K562 (cell line): ENCODE measurements around the gene CHN2. TPM values are rescaled to one million over a fixed set of nuclear protein-coding genes. Genes with fewer than 3 reads are reported as not detected.
A peak's percentile ranks its signal among the peaks of the same experiment; 100 is the strongest.

Source experiments
- ATAC-seq: fragments of 200-7000 bp; cut with Tn5 transposase; 3 replicates; pipeline ENCODE4 v1.9.1; 2020; ENCODE audit warnings: moderate library complexity
- BruUV-seq: library from RNA; stranded (reverse); fragments of 400-500 nt; replicated peaks from 2 replicates; lab custom pipeline; 2021; lab: Mats Ljungman, UMichigan
- CTCF ChIA-PET: fragments of 300-600 bp; formaldehyde crosslinking; extraction: SDS; loops from one replicate; lab custom pipeline; 2021; ENCODE audit warnings: low intra/inter-chr PET ratio; lab: Yijun Ruan, JAX
- POLR2A ChIA-PET: fragments of 300-600, 350-650 bp; sonication (Branson Sonifier 250); formaldehyde crosslinking; extraction: SDS; loops from one replicate; lab custom pipeline; 2021; ENCODE audit warnings: antibody characterized with exemption, inconsistent platforms; lab: Yijun Ruan, JAX
- DNase-seq, 4 experiments: peaks; one replicate each; pipeline versions ENCODE4 v3.0.0 to v3.0.0-alpha.2; 2011 to 2018; ENCODE audit warnings: low spot score in 3 of 4, mixed read lengths in 3 of 4; ENCODE audit errors: extremely low read depth in 1 of 4
- FAIRE-seq: peaks from 2 replicates; lab custom pipeline; 2011; peaks lifted over from hg19 to GRCh38; lab: Jason Lieb, UNC
- H2AFZ ChIP-seq: 2 replicates; pipeline ENCODE4 v1.6.0; 2011; ENCODE audit warnings: low read depth, low read length, control low read depth, inconsistent platforms
- H3K27ac ChIP-seq: fragments of 200-600 bp; 3 replicates; pipeline ENCODE4 v1.8.0; 2011; ENCODE audit warnings: low read depth, mild to moderate bottlenecking, control low read depth, inconsistent platforms, low read length, moderate library complexity, mixed read lengths; ENCODE audit errors: extremely low read depth
- H3K27me3 ChIP-seq, 2 experiments: fragments of 300-600 bp in 1 of 2; 2 replicates in 1 of 2; 3 replicates in 1 of 2; pipeline versions ENCODE4 v1.6.0 to v1.8.0; 2011; ENCODE audit warnings: inconsistent platforms in 2 of 2, low read length in 2 of 2, mild to moderate bottlenecking in 1 of 2, mixed read lengths in 1 of 2, moderate library complexity in 1 of 2; ENCODE audit not compliant: control insufficient read depth in 2 of 2, insufficient read depth in 2 of 2
- H3K36me3 ChIP-seq: fragments of 300-600 bp; 3 replicates; pipeline ENCODE4 v1.8.0; 2011; ENCODE audit warnings: mild to moderate bottlenecking, low read length, inconsistent platforms; ENCODE audit not compliant: control insufficient read depth, insufficient read depth
- H3K4me1 ChIP-seq, 2 experiments: fragments of 200-600 bp in 1 of 2; replicated peaks in 1 of 2; 2 replicates in 1 of 2; 3 replicates in 1 of 2; pipeline versions ENCODE4 v1.5.1 to v1.8.0; 2011; ENCODE audit warnings: inconsistent platforms in 2 of 2, low read length in 2 of 2, mild to moderate bottlenecking in 1 of 2, mixed read lengths in 1 of 2, moderate library complexity in 1 of 2; ENCODE audit not compliant: control insufficient read depth in 2 of 2, insufficient read depth in 2 of 2
- H3K4me2 ChIP-seq: 2 replicates; pipeline ENCODE4 v1.6.1; 2011; ENCODE audit warnings: low read length, control low read depth, inconsistent platforms, mixed read lengths; ENCODE audit not compliant: insufficient read depth
- H3K4me3 ChIP-seq: fragments of 200-600 bp; sonication (generic), shearing (Covaris generic); 2 replicates; pipeline ENCODE4 v1.5.1; 2016; ENCODE audit warnings: control low read depth, inconsistent platforms
- H3K79me2 ChIP-seq: fragments of 200-600 bp; 3 replicates; pipeline ENCODE4 v1.8.0; 2011; ENCODE audit warnings: low read length, inconsistent platforms; ENCODE audit not compliant: control insufficient read depth, insufficient read depth
- H3K9ac ChIP-seq, 2 experiments: 2 replicates each; pipeline versions ENCODE4 v1.6.0 to v1.6.1; 2011; ENCODE audit warnings: low read depth in 2 of 2, low read length in 2 of 2, control low read depth in 1 of 2, inconsistent platforms in 1 of 2, mild to moderate bottlenecking in 1 of 2, mixed read lengths in 1 of 2; ENCODE audit not compliant: insufficient read depth in 1 of 2
- H3K9me1 ChIP-seq: one replicate; pipeline ENCODE4 v1.6.0; 2011; ENCODE audit warnings: inconsistent platforms, mild to moderate bottlenecking, low read length, moderate library complexity; ENCODE audit not compliant: control insufficient read depth, insufficient read depth
- H3K9me3 ChIP-seq: replicated peaks from 2 replicates; pipeline ENCODE4 v1.5.1; 2011; ENCODE audit warnings: low read depth, low read length, inconsistent platforms; ENCODE audit not compliant: control insufficient read depth, insufficient read depth
- H4K20me1 ChIP-seq: replicated peaks from 2 replicates; pipeline ENCODE4 v1.6.1; 2011; ENCODE audit warnings: low read length, inconsistent platforms, mixed read lengths; ENCODE audit not compliant: control insufficient read depth, insufficient read depth
- ASH1L ChIP-seq: fragments of 450-650 bp; IDR thresholded peaks from 2 replicates; pipeline ENCODE4 v1.6.1; 2018; ENCODE audit warnings: borderline replicate concordance, mild to moderate bottlenecking, low read depth; ENCODE audit not compliant: partially characterized antibody
- BHLHE40 ChIP-seq: IDR thresholded peaks from 2 replicates; pipeline ENCODE4 v1.6.1; 2011; ENCODE audit warnings: low read length, improper control_type of control experiment
- DPF2 ChIP-seq: fragments of 450-650 bp; IDR thresholded peaks from 2 replicates; pipeline ENCODE4 v1.6.1; 2016
- E2F5 ChIP-seq: sonication (generic); formaldehyde crosslinking; IDR thresholded peaks from 2 replicates; pipeline ENCODE4 v1.8.0; 2022; ENCODE audit warnings: mild to moderate bottlenecking, missing genetic modification reagents
- FOXK2 ChIP-seq, 2 experiments: fragments of 450-650 bp; IDR thresholded peaks in 1 of 2; conservative IDR thresholded peaks in 1 of 2; 2 replicates each; pipeline ENCODE4 v1.6.1; 2016; ENCODE audit warnings: low read depth in 2 of 2, mild to moderate bottlenecking in 1 of 2
- MYNN ChIP-seq, 2 experiments: sonication (generic); formaldehyde crosslinking in 1 of 2; IDR thresholded peaks; 2 replicates each; pipeline versions ENCODE4 v1.5.0 to v1.6.1; 2016 to 2020; ENCODE audit warnings: antibody characterized with exemption in 1 of 2, missing genetic modification reagents in 1 of 2
- NFE2L1 ChIP-seq: fragments of 450-650 bp; IDR thresholded peaks from 2 replicates; pipeline ENCODE4 v1.6.1; 2016; ENCODE audit warnings: missing genetic modification characterization, low read depth, mild to moderate bottlenecking, missing compliant biosample characterization, moderate library complexity, borderline replicate concordance
- WHSC1 ChIP-seq: IDR thresholded peaks from one replicate; pipeline ENCODE4 v1.6.1; 2012; ENCODE audit warnings: low read length, control low read depth, inconsistent platforms
- ZNF12 ChIP-seq: sonication (generic); formaldehyde crosslinking; IDR thresholded peaks from 2 replicates; pipeline ENCODE4 v1.4.0; 2020; ENCODE audit warnings: mild to moderate bottlenecking, missing genetic modification reagents
- ZNF76 ChIP-seq: fragments of 250-450 bp; sonication (Bioruptor Pico); IDR thresholded peaks from 2 replicates; pipeline ENCODE4 v1.4.0; 2020; ENCODE audit warnings: mild to moderate bottlenecking, moderate library complexity, borderline replicate concordance
- ZZZ3 ChIP-seq: fragments of 450-650 bp; IDR thresholded peaks from 2 replicates; pipeline ENCODE4 v1.6.1; 2016; ENCODE audit warnings: antibody characterized with exemption, mild to moderate bottlenecking, moderate library complexity
- WGBS: fragments of 100-300 bp; shearing (Covaris generic); methylation state at CpG from one replicate; pipeline ENCODE4 v1.1.6; 2016; ENCODE audit warnings: low coverage, mixed read lengths; ENCODE audit not compliant: insufficient coverage; ENCODE audit errors: missing lambda C conversion rate; 5-methylcytosine and 5-hydroxymethylcytosine counted together
- in situ Hi-C: fragments of 300-500 bp; cut with MboI; formaldehyde crosslinking; loops from 4 replicates; pipeline ENCODE4 v1.15.0; 2018; ENCODE audit warnings: inconsistent platforms, mixed read lengths
- intact Hi-C: fragments of 100-400 bp; cut with micrococcal nuclease; formaldehyde crosslinking; loops from 2 replicates; pipeline ENCODE4 v1.14.2; 2022
- polyA plus RNA-seq, 8 experiments: library from polyadenylated mRNA; depleted of rRNA in 4 of 8; stranded (reverse) in 5 of 8; unstranded in 3 of 8; fragments of >200 nt; fragmentation: Nextera tagmentation in 2 of 8; fragmentation: Illumina TruSeq in 1 of 8; extraction: Ambion mirVana in 2 of 8; extraction: Trizol in 1 of 8; gene quantifications; 2 replicates each; pipeline versions ENCODE4 v1.2.1 to v1.2.3, GENCODE V29; 2011 to 2014; ENCODE audit warnings: inconsistent platforms in 1 of 8, missing spikeins in 1 of 8
- total RNA-seq, 7 experiments: library from RNA; depleted of rRNA in 6 of 7; stranded (reverse); fragments of >200 nt in 6 of 7; fragmentation: Illumina TruSeq in 2 of 7; extraction: Trizol in 2 of 7; gene quantifications; 2 replicates each; pipeline versions ENCODE4 v1.2.1 to v1.2.3, GENCODE V29; 2011 to 2021; ENCODE audit warnings: low replicate concordance in 1 of 7

Gene CHN2
- total and polyA plus RNA-seq, 9 of the 15 experiments (the other 6 are each of a cell fraction or from before 2014, with no cell fraction given): 0.12 to 2.1 (median 0.31) TPM; not detected in 1

GRCh38 chr7:29442146-29442545 is 247.6 kb downstream of the CHN2 start:
- Histone ChIP-seq H2AFZ (no peak overlapping the region), H3K79me2 (no peaks in the 10 kb centered on the region), H3K9me1 (no peaks in the 10 kb centered on the region), H3K9ac (no peak overlapping the region), H3K4me2 (no peak overlapping the region), H3K27ac (no peak overlapping the region), H4K20me1 (no peaks in the 10 kb centered on the region; the same call in 1 of the 2 replicates), H3K9me3 (no peaks in the 10 kb centered on the region), H3K4me3 (no peak overlapping the region)
- CTCF ChIA-PET: no interaction called here
- BruUV-seq: no TSS peak
- TF ChIP-seq ASH1L (no peak), MYNN (IDR thresholded peaks at IDR 0.05) (peak; percentile 54; the same call in 1 of the 2 replicates), MYNN (CRISPR knock-in tag; IDR thresholded peaks at IDR 0.05) (no peak), FOXK2 (conservative IDR thresholded peaks at IDR 0.05 in 1 of 2, IDR thresholded peaks at IDR 0.05 in 1 of 2; ENCODE audit: low read depth in 2 of 2) (no peak), WHSC1 (no peak), ZZZ3 (no peak), DPF2 (no peak), E2F5 (CRISPR knock-in tag) (no peak), BHLHE40 (peak; percentile 75), ZNF76 (CRISPR knock-in tag) (no peak), ZNF12 (no peak), NFE2L1 (tag) (no peak)
- TF ChIP-seq, all 486 proteins: peak for 2
- FAIRE-seq (no peak), ATAC-seq (peak; percentile 46; the same call in 1 of the 3 replicates), DNase-seq (no peak)
- intact Hi-C loops (no loop called here), in situ Hi-C loops (no loop called here)
- 0% methylated on average over 3 of the region's 3 CpGs for WGBS
- no peaks in the 10 kb centered on the region for H3K36me3 ChIP-seq
- H3K4me1 ChIP-seq: no peaks in the 10 kb centered on the region
- peaks cover 0 to 3% of the 10 kb centered on the region in 2 experiments; a peak in 2 of 5 replicates for H3K27me3 ChIP-seq
- POLR2A ChIA-PET: no interaction called here
